Spleen (tissue), 7 donors: ENCODE data around the gene ARHGEF28.

Source experiments
- POLR2A ChIP-seq, 3 donors: fragments of 450-650 bp; IDR thresholded peaks; one replicate each; pipeline ENCODE4 v1.5.1; 2017; ENCODE audit warnings: antibody characterized with exemption in 3 of 3, mild to moderate bottlenecking in 1 of 3
- POLR2AphosphoS5 ChIP-seq, 3 donors: sonication (generic); formaldehyde crosslinking; IDR thresholded peaks; one replicate each; pipeline ENCODE4 v1.5.1; 2017; ENCODE audit warnings: antibody characterized with exemption in 3 of 3
- TF ChIP-seq, protein P1 (sequence below), 11 experiments: fragments of 200-600 bp in 7 of 11; fragments of 450-650 bp in 4 of 11; sonication (generic) in 4 of 11; IDR thresholded peaks in 8 of 11; conservative IDR thresholded peaks in 3 of 11; 1 replicate in 7 of 11; 2 replicates in 4 of 11; pipeline versions ENCODE4 v1.4.0 to v1.8.0; 2016 to 2021; ENCODE audit warnings: antibody characterized with exemption in 11 of 11, inconsistent platforms in 4 of 11, mild to moderate bottlenecking in 1 of 11
- donor health status: DM: no; HTN: no; CAD: no; lungs with moderate emphysema.
- donor health status: DM: no; HTN: no; CAD: no.
- donor health status: DM: no; HTN: no; CAD: no.

DNA sequence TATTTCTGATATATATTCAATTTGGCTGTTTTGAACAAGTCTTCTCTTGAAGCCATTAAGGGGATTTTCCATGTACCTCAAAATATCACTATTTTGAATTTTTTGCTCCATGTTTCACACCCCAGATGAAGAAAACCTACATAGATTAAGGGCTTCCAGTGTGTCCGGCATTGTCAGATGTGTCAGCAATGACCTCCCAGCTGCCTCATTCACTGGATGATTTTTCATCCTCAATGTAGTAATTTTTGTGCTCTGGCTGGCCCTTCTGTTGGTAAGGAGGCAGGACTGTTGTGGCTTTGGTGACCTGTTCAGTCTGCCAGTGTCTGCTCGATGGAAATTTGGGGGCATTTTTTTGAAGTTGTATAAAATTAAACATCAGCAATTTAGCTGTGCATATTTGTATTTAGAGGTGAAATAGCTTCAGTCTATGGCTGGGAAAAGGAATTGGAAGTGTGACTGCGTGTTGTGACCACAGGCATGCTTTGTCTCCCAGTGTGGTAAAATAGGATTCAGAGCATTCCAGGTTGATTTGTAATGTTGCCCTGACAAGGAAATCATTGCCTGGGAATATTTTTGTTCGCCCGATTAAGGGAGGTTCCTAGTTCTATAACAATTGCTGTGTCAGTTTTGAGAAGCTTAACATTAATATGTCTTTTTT lies 312.4 kb downstream of the ARHGEF28 start:
- TF ChIP-seq, protein P1, sequence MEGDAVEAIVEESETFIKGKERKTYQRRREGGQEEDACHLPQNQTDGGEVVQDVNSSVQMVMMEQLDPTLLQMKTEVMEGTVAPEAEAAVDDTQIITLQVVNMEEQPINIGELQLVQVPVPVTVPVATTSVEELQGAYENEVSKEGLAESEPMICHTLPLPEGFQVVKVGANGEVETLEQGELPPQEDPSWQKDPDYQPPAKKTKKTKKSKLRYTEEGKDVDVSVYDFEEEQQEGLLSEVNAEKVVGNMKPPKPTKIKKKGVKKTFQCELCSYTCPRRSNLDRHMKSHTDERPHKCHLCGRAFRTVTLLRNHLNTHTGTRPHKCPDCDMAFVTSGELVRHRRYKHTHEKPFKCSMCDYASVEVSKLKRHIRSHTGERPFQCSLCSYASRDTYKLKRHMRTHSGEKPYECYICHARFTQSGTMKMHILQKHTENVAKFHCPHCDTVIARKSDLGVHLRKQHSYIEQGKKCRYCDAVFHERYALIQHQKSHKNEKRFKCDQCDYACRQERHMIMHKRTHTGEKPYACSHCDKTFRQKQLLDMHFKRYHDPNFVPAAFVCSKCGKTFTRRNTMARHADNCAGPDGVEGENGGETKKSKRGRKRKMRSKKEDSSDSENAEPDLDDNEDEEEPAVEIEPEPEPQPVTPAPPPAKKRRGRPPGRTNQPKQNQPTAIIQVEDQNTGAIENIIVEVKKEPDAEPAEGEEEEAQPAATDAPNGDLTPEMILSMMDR (IDR thresholded peaks at IDR 0.05 in 8 of 11, conservative IDR thresholded peaks at IDR 0.05 in 3 of 11): no peak
- TF ChIP-seq POLR2AphosphoS5 (IDR thresholded peaks at IDR 0.05) (no peak), POLR2A (IDR thresholded peaks at IDR 0.05) (no peak)
